Upper lobe of right lung (tissue), 1 donor: ENCODE measurements around the gene CCDC88C. TPM values are rescaled to one million over a fixed set of nuclear protein-coding genes. Genes with fewer than 3 reads are reported as not detected.
A peak's percentile ranks its signal among the peaks of the same experiment; 100 is the strongest.

Experiments used
- ATAC-seq: fragments of 200-7000 bp; cut with Tn5 transposase; one replicate; pipeline ENCODE4 v1.9.1; 2020; ENCODE audit warnings: mild to moderate bottlenecking, moderate library complexity
- DNase-seq: peaks from one replicate; pipeline ENCODE4 v3.0.0-alpha.2; 2020
- H3K27ac ChIP-seq: fragments of 200-600 bp; one replicate; pipeline ENCODE4 v1.8.0; 2022
- H3K27me3 ChIP-seq: fragments of 200-600 bp; one replicate; pipeline ENCODE4 v1.8.0; 2022; ENCODE audit warnings: mild to moderate bottlenecking
- H3K36me3 ChIP-seq: fragments of 200-600 bp; one replicate; pipeline ENCODE4 v1.8.0; 2022
- H3K4me1 ChIP-seq: fragments of 200-600 bp; one replicate; pipeline ENCODE4 v1.8.0; 2022
- H3K4me3 ChIP-seq: fragments of 200-600 bp; one replicate; pipeline ENCODE4 v1.8.0; 2022; ENCODE audit warnings: mild to moderate bottlenecking
- H3K9me3 ChIP-seq: fragments of 200-600 bp; one replicate; pipeline ENCODE4 v1.8.0; 2022
- intact Hi-C: fragments of 100-400 bp; cut with DNase I; formaldehyde crosslinking; loops from one replicate; pipeline ENCODE4 v1.11.0; 2022
- total RNA-seq: library from RNA; stranded (reverse); fragmentation: NEBNext Ultra II Directional; extraction: Animal tissue kit (Norgen Biotek cat#: 25700); gene quantifications from one replicate; pipeline ENCODE4 v1.2.1, GENCODE V29; 2021
- TF ChIP-seq, protein P1 (sequence below): fragments of 200-600 bp; IDR thresholded peaks from one replicate; pipeline ENCODE4 v1.8.0; 2022; ENCODE audit warnings: antibody characterized with exemption
- donor health status: DM: no; HTN: yes; CAD: no; lungs with severe emphysema.

Gene CCDC88C
- total RNA-seq, 1 donor from 2014 or later = 34.1 TPM

DNA sequence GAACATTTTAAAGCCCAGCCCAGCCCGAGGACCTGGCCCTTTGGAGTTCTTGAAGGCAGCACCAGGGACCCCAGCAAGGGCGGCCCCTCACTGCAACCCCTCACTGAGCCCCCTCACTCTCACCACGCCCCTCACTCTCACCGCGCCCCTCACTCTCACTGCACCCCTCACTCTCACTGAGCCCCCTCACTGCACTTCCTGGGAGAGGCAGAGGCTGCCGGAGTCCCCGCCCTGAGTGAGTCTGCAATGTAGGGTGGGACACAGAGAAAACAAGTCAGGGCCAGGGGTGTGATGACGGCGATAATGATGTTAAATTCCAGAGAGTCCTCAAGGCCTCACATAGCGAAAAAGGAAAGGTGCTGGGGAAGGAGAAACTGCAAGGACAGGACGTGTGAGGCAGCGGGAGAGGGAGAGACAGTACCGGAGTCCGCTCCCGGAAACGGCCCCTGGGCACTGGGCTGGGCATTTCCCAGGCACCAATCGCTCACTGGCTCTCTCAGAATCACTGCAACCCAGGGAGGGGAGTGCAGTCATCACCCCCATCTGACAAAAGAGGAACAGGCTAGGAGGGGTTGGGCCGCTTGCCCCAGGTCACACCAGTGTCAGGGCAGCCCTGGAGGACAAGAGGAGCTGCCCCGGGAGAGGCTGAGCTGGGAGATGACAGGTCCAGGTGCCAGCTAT lies 24.9 kb downstream of the CCDC88C start:
- no peak for DNase-seq
- Histone ChIP-seq H3K4me3 (no peak overlapping the region), H3K9me3 (no peaks in the 10 kb centered on the region), H3K36me3 (no peaks in the 10 kb centered on the region), H3K27me3 (no peaks in the 10 kb centered on the region), H3K4me1 (peaks cover 16% of the 10 kb centered on the region), H3K27ac (no peak overlapping the region)
- TF ChIP-seq, protein P1, sequence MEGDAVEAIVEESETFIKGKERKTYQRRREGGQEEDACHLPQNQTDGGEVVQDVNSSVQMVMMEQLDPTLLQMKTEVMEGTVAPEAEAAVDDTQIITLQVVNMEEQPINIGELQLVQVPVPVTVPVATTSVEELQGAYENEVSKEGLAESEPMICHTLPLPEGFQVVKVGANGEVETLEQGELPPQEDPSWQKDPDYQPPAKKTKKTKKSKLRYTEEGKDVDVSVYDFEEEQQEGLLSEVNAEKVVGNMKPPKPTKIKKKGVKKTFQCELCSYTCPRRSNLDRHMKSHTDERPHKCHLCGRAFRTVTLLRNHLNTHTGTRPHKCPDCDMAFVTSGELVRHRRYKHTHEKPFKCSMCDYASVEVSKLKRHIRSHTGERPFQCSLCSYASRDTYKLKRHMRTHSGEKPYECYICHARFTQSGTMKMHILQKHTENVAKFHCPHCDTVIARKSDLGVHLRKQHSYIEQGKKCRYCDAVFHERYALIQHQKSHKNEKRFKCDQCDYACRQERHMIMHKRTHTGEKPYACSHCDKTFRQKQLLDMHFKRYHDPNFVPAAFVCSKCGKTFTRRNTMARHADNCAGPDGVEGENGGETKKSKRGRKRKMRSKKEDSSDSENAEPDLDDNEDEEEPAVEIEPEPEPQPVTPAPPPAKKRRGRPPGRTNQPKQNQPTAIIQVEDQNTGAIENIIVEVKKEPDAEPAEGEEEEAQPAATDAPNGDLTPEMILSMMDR = no peak
- intact Hi-C loops = no loop called here
- peak; percentile 57 for ATAC-seq

DNA sequence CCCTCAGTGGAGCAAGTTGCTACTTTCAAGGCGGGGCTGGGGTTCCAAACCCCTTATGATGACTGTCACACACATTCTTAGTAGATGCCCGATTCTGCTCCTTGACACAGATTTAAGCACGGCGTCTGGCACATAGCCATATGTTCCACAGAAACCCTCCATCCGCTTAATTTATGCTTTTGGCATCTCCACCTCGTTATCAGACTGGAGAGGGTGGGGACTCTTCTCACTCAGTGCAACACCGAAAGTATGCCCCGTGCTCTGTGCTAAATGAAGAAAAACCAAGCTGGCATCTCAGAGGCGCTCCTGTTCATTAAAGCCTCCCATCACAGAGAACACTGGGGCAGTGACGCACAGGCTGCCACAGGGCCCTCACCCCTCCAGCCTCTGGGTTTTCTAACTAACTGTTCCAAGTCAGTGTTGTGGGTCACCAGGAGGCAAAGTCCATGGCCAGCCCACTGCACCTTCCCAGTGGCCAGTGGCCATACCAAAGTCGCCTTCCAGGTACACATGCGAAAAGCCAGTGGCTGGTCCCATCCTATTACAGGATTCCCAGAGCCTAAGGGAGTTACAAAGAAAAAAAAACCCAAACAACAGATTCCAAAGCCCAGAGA lies 27.3 kb downstream of the CCDC88C start:
- no peak for DNase-seq
- no peaks in the 10 kb centered on the region for H3K9me3 ChIP-seq
- no peak overlapping the region for H3K27ac ChIP-seq
- H3K4me3 ChIP-seq = no peak overlapping the region
- H3K27me3 ChIP-seq = no peaks in the 10 kb centered on the region
- no peak for ATAC-seq
- H3K36me3 ChIP-seq = no peaks in the 10 kb centered on the region
- peaks cover 11% of the 10 kb centered on the region for H3K4me1 ChIP-seq
- intact Hi-C loops = no loop called here
- TF ChIP-seq, protein P1 = no peak

DNA sequence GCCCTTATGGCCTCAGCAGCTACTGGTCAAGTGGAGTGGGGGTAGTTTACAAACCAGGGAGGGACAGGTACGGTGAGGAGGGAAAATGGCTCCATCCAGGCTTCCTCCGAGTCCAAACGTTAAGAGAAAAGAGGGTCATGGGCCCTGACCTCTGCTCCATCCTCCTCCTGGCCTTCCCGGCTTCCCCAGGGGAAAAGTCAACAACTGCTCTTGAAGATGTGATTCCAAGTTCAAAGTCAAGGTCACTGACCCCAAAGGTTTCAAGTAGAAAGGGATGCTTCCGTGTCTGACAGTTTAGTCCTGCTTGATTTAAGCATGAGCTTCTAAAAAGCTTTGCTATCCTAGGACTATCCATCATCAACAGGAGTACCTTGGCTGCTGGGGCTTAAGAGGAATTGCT lies 28.5 kb downstream of the CCDC88C start:
- DNase-seq (no peak), ATAC-seq (no peak)
- H3K27ac ChIP-seq = no peak overlapping the region
- no peaks in the 10 kb centered on the region for H3K36me3 ChIP-seq
- H3K4me1 ChIP-seq = peaks cover 11% of the 10 kb centered on the region
- no peak overlapping the region for H3K4me3 ChIP-seq
- TF ChIP-seq, protein P1 = no peak
- no peaks in the 10 kb centered on the region for H3K9me3 ChIP-seq
- H3K27me3 ChIP-seq = no peaks in the 10 kb centered on the region
- intact Hi-C loops = no loop called here

DNA sequence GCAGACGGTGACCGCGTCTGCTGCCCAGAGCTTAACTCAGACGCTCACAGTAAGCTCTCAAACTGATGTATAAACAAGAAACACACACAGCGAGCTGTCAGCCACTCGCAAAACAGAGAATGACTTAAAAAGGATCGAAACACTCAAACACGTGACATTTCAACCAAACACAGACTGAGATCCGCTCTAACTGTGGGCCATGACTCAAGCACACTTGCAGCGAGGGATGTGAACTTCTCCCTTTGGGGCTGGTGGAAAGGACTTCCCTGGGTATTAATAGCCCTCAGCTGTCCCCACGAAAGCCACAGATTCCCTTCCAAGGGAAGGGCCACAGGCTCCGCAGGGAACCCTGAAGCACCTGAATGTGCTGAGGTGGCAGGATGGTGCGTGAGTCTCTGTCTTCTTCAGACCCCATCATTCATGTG lies 29.1 kb downstream of the CCDC88C start:
- Histone ChIP-seq H3K4me3 (no peak overlapping the region), H3K9me3 (no peaks in the 10 kb centered on the region), H3K27ac (no peak overlapping the region), H3K27me3 (no peaks in the 10 kb centered on the region), H3K4me1 (peaks cover 11% of the 10 kb centered on the region), H3K36me3 (no peaks in the 10 kb centered on the region)
- intact Hi-C loops = no loop called here
- DNase-seq (no peak), ATAC-seq (peak; percentile 72)
- TF ChIP-seq, protein P1 = no peak

DNA sequence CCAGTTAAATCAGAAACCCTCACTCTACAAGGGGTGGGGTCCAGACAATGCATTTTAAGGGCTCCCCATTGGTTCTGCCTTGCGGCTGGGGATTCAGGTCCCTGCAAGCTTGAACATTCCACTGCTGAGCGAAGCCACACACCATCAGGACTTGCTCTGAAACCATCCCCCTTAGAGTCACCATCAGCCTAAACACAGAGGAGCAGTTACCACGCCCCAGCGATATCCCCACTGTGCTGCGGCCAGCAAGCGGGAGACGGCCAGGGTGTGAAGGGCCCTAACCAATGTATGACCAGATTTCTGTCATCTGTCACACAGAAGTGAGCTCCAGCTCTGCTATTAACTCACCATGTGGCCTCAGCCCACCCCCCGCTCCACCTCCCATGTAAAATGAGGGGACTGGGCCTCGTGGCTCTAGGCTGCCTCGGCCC lies 29.7 kb downstream of the CCDC88C start:
- Histone ChIP-seq H3K27ac (no peak overlapping the region), H3K9me3 (no peaks in the 10 kb centered on the region), H3K4me1 (peaks cover 14% of the 10 kb centered on the region), H3K4me3 (no peak overlapping the region), H3K36me3 (no peaks in the 10 kb centered on the region), H3K27me3 (no peaks in the 10 kb centered on the region)
- DNase-seq = no peak
- intact Hi-C loops = no loop called here
- TF ChIP-seq, protein P1 = no peak
- no peak for ATAC-seq
